ENCODE data around the gene AP4M1.

The AP4M1 gene

GRCh38 chr7:100148559-100149328 is 47.3 kb downstream of the AP4M1 start, which contains the start of gene LAMTOR4:
TSS of gene LAMTOR4 (plus strand) at chr7:100148918. CDS start at chr7:100148973, 55 bp downstream.
- Histone ChIP-seq H3K36me3 (ENCODE audit: control insufficient read depth, insufficient read depth, low read length) (peaks cover 11% of the 10 kb centered on the region), H3K27ac (ENCODE audit: insufficient read depth, low read length, poor library complexity, severe bottlenecking) (peak within 1 kb of the TSS; percentile 97), H3K4me1 (ENCODE audit: control insufficient read depth, insufficient read depth, low read length, poor library complexity, severe bottlenecking) (peaks cover 13% of the 10 kb centered on the region), H3K4me3 (ENCODE audit: insufficient read depth, low read depth, low read length, poor library complexity, severe bottlenecking) (peak within 1 kb of the TSS; percentile 90), H3K27me3 (replicated peaks; ENCODE audit: control insufficient read depth, insufficient read depth, low read length, poor library complexity, severe bottlenecking) (no peaks in the 10 kb centered on the region), H3K9me3 (ENCODE audit: control insufficient read depth, low read length) (no peaks in the 10 kb centered on the region)
- DNase-seq, result peak; percentile 98 to 99 (median 98)

- H3K4me1 ChIP-seq (ENCODE audit: control insufficient read depth, insufficient read depth, low read length, poor library complexity, severe bottlenecking), result peaks cover 22% of the 10 kb centered on the region
- H3K36me3 ChIP-seq (ENCODE audit: control insufficient read depth, insufficient read depth, low read length), result peaks cover 37% of the 10 kb centered on the region
- no peaks in the 10 kb centered on the region for H3K9me3 ChIP-seq (ENCODE audit: control insufficient read depth, low read length)
- H3K4me3 ChIP-seq (ENCODE audit: insufficient read depth, low read depth, low read length, poor library complexity, severe bottlenecking), result no peak overlapping the region
- peak overlapping the region; percentile 27 for H3K27ac ChIP-seq (ENCODE audit: insufficient read depth, low read length, poor library complexity, severe bottlenecking)
- DNase-seq, result no peak
- H3K27me3 ChIP-seq (replicated peaks; ENCODE audit: control insufficient read depth, insufficient read depth, low read length, poor library complexity, severe bottlenecking), result no peaks in the 10 kb centered on the region
Measured at GRCh38 chr7:100152404-100152803, 51.0 kb downstream of the AP4M1 start.

- Histone ChIP-seq H3K4me1 (ENCODE audit: control insufficient read depth, insufficient read depth, low read length, poor library complexity, severe bottlenecking) (peaks cover 26% of the 10 kb centered on the region), H3K9me3 (ENCODE audit: control insufficient read depth, low read length) (no peaks in the 10 kb centered on the region), H3K27me3 (replicated peaks; ENCODE audit: control insufficient read depth, insufficient read depth, low read length, poor library complexity, severe bottlenecking) (no peaks in the 10 kb centered on the region), H3K27ac (ENCODE audit: insufficient read depth, low read length, poor library complexity, severe bottlenecking) (no peak overlapping the region), H3K36me3 (ENCODE audit: control insufficient read depth, insufficient read depth, low read length) (peaks cover 37% of the 10 kb centered on the region), H3K4me3 (ENCODE audit: insufficient read depth, low read depth, low read length, poor library complexity, severe bottlenecking) (no peak overlapping the region)
- DNase-seq, result no peak
Measured at GRCh38 chr7:100152937-100153666, 51.7 kb downstream of the AP4M1 start.

- Histone ChIP-seq H3K27me3 (replicated peaks; ENCODE audit: control insufficient read depth, insufficient read depth, low read length, poor library complexity, severe bottlenecking) (no peaks in the 10 kb centered on the region), H3K4me1 (ENCODE audit: control insufficient read depth, insufficient read depth, low read length, poor library complexity, severe bottlenecking) (peaks cover 29% of the 10 kb centered on the region), H3K9me3 (ENCODE audit: control insufficient read depth, low read length) (no peaks in the 10 kb centered on the region), H3K36me3 (ENCODE audit: control insufficient read depth, insufficient read depth, low read length) (peaks cover 37% of the 10 kb centered on the region), H3K4me3 (ENCODE audit: insufficient read depth, low read depth, low read length, poor library complexity, severe bottlenecking) (no peak overlapping the region), H3K27ac (ENCODE audit: insufficient read depth, low read length, poor library complexity, severe bottlenecking) (no peak overlapping the region)
- no peak for DNase-seq
Measured at GRCh38 chr7:100153708-100154535, 52.5 kb downstream of the AP4M1 start.

- H3K27ac ChIP-seq (ENCODE audit: insufficient read depth, low read length, poor library complexity, severe bottlenecking), result no peak overlapping the region
Measured at GRCh38 chr7:100154651-100155491, 53.4 kb downstream of the AP4M1 start.

GRCh38 chr7:100155553-100156317 is 54.3 kb downstream of the AP4M1 start:
- no peak overlapping the region for H3K4me3 ChIP-seq (ENCODE audit: insufficient read depth, low read depth, low read length, poor library complexity, severe bottlenecking)
- H3K9me3 ChIP-seq (ENCODE audit: control insufficient read depth, low read length), result no peaks in the 10 kb centered on the region
- no peak for DNase-seq
- H3K27ac ChIP-seq (ENCODE audit: insufficient read depth, low read length, poor library complexity, severe bottlenecking), result peak overlapping the region; percentile 89
- H3K4me1 ChIP-seq (ENCODE audit: control insufficient read depth, insufficient read depth, low read length, poor library complexity, severe bottlenecking), result peaks cover 21% of the 10 kb centered on the region
- H3K36me3 ChIP-seq (ENCODE audit: control insufficient read depth, insufficient read depth, low read length), result peaks cover 37% of the 10 kb centered on the region
- H3K27me3 ChIP-seq (replicated peaks; ENCODE audit: control insufficient read depth, insufficient read depth, low read length, poor library complexity, severe bottlenecking), result no peaks in the 10 kb centered on the region

More at GRCh38 chr7:100154651-100155491, 53.4 kb downstream of the AP4M1 start:
- Histone ChIP-seq H3K36me3 (ENCODE audit: control insufficient read depth, insufficient read depth, low read length) (peaks cover 37% of the 10 kb centered on the region), H3K4me1 (ENCODE audit: control insufficient read depth, insufficient read depth, low read length, poor library complexity, severe bottlenecking) (peaks cover 26% of the 10 kb centered on the region), H3K27me3 (replicated peaks; ENCODE audit: control insufficient read depth, insufficient read depth, low read length, poor library complexity, severe bottlenecking) (no peaks in the 10 kb centered on the region), H3K9me3 (ENCODE audit: control insufficient read depth, low read length) (no peaks in the 10 kb centered on the region), H3K4me3 (ENCODE audit: insufficient read depth, low read depth, low read length, poor library complexity, severe bottlenecking) (no peak overlapping the region)
- DNase-seq, result no peak

- peak overlapping the region; percentile 89 for H3K27ac ChIP-seq (ENCODE audit: insufficient read depth, low read length, poor library complexity, severe bottlenecking)
- peaks cover 21% of the 10 kb centered on the region for H3K4me1 ChIP-seq (ENCODE audit: control insufficient read depth, insufficient read depth, low read length, poor library complexity, severe bottlenecking)
- H3K36me3 ChIP-seq (ENCODE audit: control insufficient read depth, insufficient read depth, low read length), result peaks cover 37% of the 10 kb centered on the region
- H3K27me3 ChIP-seq (replicated peaks; ENCODE audit: control insufficient read depth, insufficient read depth, low read length, poor library complexity, severe bottlenecking), result no peaks in the 10 kb centered on the region
- H3K9me3 ChIP-seq (ENCODE audit: control insufficient read depth, low read length), result no peaks in the 10 kb centered on the region
- DNase-seq, result peak in 1 of 3 donors; percentile 12
- H3K4me3 ChIP-seq (ENCODE audit: insufficient read depth, low read depth, low read length, poor library complexity, severe bottlenecking), result no peak overlapping the region
Measured at GRCh38 chr7:100156331-100157068, 55.1 kb downstream of the AP4M1 start.

GRCh38 chr7:100157069-100157333 is 55.6 kb downstream of the AP4M1 start:
- H3K9me3 ChIP-seq (ENCODE audit: control insufficient read depth, low read length), result no peaks in the 10 kb centered on the region
- H3K27ac ChIP-seq (ENCODE audit: insufficient read depth, low read length, poor library complexity, severe bottlenecking), result peak overlapping the region; percentile 89
- DNase-seq, result no peak
- H3K4me3 ChIP-seq (ENCODE audit: insufficient read depth, low read depth, low read length, poor library complexity, severe bottlenecking), result no peak overlapping the region
- H3K4me1 ChIP-seq (ENCODE audit: control insufficient read depth, insufficient read depth, low read length, poor library complexity, severe bottlenecking), result peaks cover 21% of the 10 kb centered on the region
- no peaks in the 10 kb centered on the region for H3K27me3 ChIP-seq (replicated peaks; ENCODE audit: control insufficient read depth, insufficient read depth, low read length, poor library complexity, severe bottlenecking)
- H3K36me3 ChIP-seq (ENCODE audit: control insufficient read depth, insufficient read depth, low read length), result peaks cover 34% of the 10 kb centered on the region

Measured in effector memory CD4-positive, alpha-beta T cell (primary cell).